Astrocyte (in vitro differentiated cells and primary cell): ENCODE measurements around the gene MREG.

ENCODE experiments used
- EZH2 ChIP-seq: IDR thresholded peaks from 2 replicates; pipeline ENCODE4 v1.6.1; 2012; ENCODE audit warnings: mild to moderate bottlenecking, low read length, inconsistent platforms; ENCODE audit not compliant: insufficient read depth
- TF ChIP-seq, protein P1 (sequence below): IDR thresholded peaks from 2 replicates; pipeline ENCODE4 v1.5.1; 2011; ENCODE audit warnings: low read depth, mild to moderate bottlenecking, inconsistent platforms, low read length, moderate library complexity; ENCODE audit not compliant: insufficient read depth

DNA sequence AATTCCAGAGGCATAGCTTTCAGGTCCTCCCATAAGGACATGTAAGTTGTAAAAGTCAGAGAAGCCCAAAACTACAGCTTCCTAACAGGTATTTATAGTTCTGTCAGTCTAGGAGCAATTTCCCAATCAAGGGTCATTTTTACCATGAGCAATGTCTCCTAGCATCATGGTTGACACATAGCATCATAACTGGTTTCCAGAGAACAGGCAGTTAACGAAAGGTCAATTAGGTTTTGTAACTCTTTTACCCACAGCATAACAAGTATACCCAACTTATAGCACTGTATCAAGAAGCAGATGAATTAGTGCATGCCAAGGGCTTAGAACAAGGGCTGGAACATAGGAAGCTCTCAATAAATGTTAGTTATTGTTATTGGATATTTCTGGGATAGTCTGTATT is 110.1 kb downstream of the MREG start:
- TF ChIP-seq, protein P1, sequence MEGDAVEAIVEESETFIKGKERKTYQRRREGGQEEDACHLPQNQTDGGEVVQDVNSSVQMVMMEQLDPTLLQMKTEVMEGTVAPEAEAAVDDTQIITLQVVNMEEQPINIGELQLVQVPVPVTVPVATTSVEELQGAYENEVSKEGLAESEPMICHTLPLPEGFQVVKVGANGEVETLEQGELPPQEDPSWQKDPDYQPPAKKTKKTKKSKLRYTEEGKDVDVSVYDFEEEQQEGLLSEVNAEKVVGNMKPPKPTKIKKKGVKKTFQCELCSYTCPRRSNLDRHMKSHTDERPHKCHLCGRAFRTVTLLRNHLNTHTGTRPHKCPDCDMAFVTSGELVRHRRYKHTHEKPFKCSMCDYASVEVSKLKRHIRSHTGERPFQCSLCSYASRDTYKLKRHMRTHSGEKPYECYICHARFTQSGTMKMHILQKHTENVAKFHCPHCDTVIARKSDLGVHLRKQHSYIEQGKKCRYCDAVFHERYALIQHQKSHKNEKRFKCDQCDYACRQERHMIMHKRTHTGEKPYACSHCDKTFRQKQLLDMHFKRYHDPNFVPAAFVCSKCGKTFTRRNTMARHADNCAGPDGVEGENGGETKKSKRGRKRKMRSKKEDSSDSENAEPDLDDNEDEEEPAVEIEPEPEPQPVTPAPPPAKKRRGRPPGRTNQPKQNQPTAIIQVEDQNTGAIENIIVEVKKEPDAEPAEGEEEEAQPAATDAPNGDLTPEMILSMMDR: no peak
- no peak for TF ChIP-seq EZH2
